ENCODE measurements around the gene TMEM165.

The TMEM165 gene

DNA sequence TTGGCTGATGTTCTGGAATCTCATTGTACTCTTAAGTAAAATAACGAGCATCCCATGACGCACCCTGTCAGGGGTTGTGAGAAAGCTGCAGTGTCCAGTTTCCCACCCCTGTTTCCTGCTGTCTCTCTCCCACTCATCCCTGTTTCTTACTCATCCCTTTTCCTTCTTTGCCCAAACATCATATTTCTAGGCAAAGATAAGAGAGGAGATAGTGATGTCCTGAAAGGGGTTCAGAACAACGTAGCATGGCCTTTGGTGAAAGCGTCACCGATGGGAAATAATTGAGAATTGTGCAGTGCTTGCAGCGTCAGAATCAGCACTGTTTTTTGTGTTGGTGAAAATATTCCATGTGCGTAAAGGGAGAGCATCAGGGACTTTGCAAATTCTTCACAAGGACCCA lies 23.5 kb upstream of the TMEM165 start:
- no peak overlapping the region for H3K9ac ChIP-seq (ENCODE audit: low read depth, low read length)
- H3K4me2 ChIP-seq (ENCODE audit: low read length), result no peak overlapping the region
- H3K27me3 ChIP-seq (ENCODE audit: control insufficient read depth, insufficient read depth, low read length), result no peaks in the 10 kb centered on the region
- no peaks in the 10 kb centered on the region for H3K9me3 ChIP-seq (replicated peaks; ENCODE audit: low read length)
- H3K36me3 ChIP-seq (ENCODE audit: insufficient read depth, low read length), result no peaks in the 10 kb centered on the region
- no peaks in the 10 kb centered on the region for H3K4me1 ChIP-seq (ENCODE audit: control insufficient read depth, insufficient read depth, low read length)
- H3K4me3 ChIP-seq (ENCODE audit: low read length), result no peak overlapping the region

- H3K27me3 ChIP-seq (ENCODE audit: control insufficient read depth, insufficient read depth, low read length), result no peaks in the 10 kb centered on the region
- no peaks in the 10 kb centered on the region for H3K36me3 ChIP-seq (ENCODE audit: insufficient read depth, low read length)
- H3K4me3 ChIP-seq (ENCODE audit: low read length), result no peak overlapping the region
- no peaks in the 10 kb centered on the region for H3K4me1 ChIP-seq (ENCODE audit: control insufficient read depth, insufficient read depth, low read length)
- H3K9me3 ChIP-seq (replicated peaks; ENCODE audit: low read length), result no peaks in the 10 kb centered on the region
- H3K9ac ChIP-seq (ENCODE audit: low read depth, low read length), result no peak overlapping the region
- H3K4me2 ChIP-seq (ENCODE audit: low read length), result no peak overlapping the region
Observed at GRCh38 chr4:55373461-55373860, 22.3 kb upstream of the TMEM165 start.

DNA sequence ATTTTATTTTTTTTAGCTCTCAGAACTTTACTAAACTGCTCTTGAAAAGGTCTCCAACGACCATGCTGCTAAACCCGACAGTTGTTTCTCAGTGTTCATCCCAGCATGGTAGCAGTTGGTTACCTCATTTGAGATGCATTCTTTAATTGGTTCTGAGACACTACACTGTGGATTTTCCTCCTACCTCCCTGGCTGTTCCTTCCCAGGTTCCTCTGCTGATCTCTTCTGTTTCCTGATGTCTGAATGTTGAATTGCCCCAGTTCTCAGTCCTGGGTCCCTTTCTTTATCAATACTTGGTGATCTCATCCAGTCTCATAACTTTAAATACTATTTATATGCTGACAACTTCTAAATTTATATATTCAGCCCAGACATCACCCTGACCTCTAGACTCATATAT lies 19.1 kb upstream of the TMEM165 start:
- Histone ChIP-seq H3K4me1 (ENCODE audit: control insufficient read depth, insufficient read depth, low read length) (no peaks in the 10 kb centered on the region), H3K4me3 (ENCODE audit: low read length) (no peak overlapping the region), H3K9ac (ENCODE audit: low read depth, low read length) (no peak overlapping the region), H3K9me3 (replicated peaks; ENCODE audit: low read length) (no peaks in the 10 kb centered on the region), H3K27me3 (ENCODE audit: control insufficient read depth, insufficient read depth, low read length) (no peaks in the 10 kb centered on the region), H3K4me2 (ENCODE audit: low read length) (no peak overlapping the region), H3K36me3 (ENCODE audit: insufficient read depth, low read length) (no peaks in the 10 kb centered on the region)

- Histone ChIP-seq H3K9ac (ENCODE audit: low read depth, low read length) (no peak overlapping the region), H3K4me3 (ENCODE audit: low read length) (no peak overlapping the region), H3K9me3 (replicated peaks; ENCODE audit: low read length) (no peaks in the 10 kb centered on the region), H3K4me2 (ENCODE audit: low read length) (no peak overlapping the region), H3K27me3 (ENCODE audit: control insufficient read depth, insufficient read depth, low read length) (no peaks in the 10 kb centered on the region), H3K4me1 (ENCODE audit: control insufficient read depth, insufficient read depth, low read length) (no peaks in the 10 kb centered on the region), H3K36me3 (ENCODE audit: insufficient read depth, low read length) (no peaks in the 10 kb centered on the region)
Observed at GRCh38 chr4:55378617-55379467, 16.9 kb upstream of the TMEM165 start.

DNA sequence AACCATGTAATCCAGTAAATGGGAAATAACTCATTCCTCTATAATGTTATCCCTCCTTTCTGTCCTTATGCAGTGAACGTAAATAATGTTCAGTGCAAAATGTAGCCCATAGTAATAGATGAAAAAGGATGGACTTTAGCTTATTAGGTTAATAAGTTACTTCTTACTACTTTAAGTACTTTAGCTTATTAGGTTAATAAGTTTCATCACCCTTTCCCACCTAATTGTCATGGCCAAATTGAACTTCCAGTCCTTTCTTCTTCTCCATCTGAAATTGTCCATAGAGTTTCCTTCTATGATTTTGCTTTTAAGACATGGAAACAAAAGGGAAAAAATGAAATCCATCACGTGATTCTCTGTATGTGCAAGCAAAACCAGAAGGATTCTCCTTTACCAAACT lies 15.2 kb upstream of the TMEM165 start:
- Histone ChIP-seq H3K4me1 (ENCODE audit: control insufficient read depth, insufficient read depth, low read length) (no peaks in the 10 kb centered on the region), H3K9me3 (replicated peaks; ENCODE audit: low read length) (no peaks in the 10 kb centered on the region), H3K4me2 (ENCODE audit: low read length) (no peak overlapping the region), H3K9ac (ENCODE audit: low read depth, low read length) (no peak overlapping the region), H3K36me3 (ENCODE audit: insufficient read depth, low read length) (no peaks in the 10 kb centered on the region), H3K27me3 (ENCODE audit: control insufficient read depth, insufficient read depth, low read length) (no peaks in the 10 kb centered on the region), H3K4me3 (ENCODE audit: low read length) (no peak overlapping the region)

DNA sequence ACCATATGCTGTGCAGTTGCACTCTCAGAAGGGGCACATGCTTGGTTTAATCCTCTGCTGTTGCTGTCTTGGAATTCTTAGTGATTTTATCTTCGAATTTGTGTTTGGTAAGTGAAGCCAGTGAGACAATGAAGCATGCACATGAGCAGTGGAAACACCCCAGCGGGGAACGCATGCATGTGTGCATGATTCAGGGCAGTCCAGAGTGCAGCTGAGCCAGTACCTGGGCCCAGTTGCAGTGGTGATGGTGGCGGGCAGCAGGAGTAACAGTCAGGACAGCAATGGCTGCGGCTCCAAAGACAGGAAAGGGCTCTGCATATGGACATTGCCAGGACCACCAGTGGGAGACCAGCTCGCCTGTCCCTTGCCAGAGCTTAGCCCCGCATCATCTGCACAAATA lies 14.3 kb upstream of the TMEM165 start:
- Histone ChIP-seq H3K4me1 (ENCODE audit: control insufficient read depth, insufficient read depth, low read length) (no peaks in the 10 kb centered on the region), H3K9me3 (replicated peaks; ENCODE audit: low read length) (no peaks in the 10 kb centered on the region), H3K4me2 (ENCODE audit: low read length) (no peak overlapping the region), H3K27me3 (ENCODE audit: control insufficient read depth, insufficient read depth, low read length) (no peaks in the 10 kb centered on the region), H3K9ac (ENCODE audit: low read depth, low read length) (no peak overlapping the region), H3K4me3 (ENCODE audit: low read length) (no peak overlapping the region), H3K36me3 (ENCODE audit: insufficient read depth, low read length) (no peaks in the 10 kb centered on the region)

- Histone ChIP-seq H3K9ac (ENCODE audit: low read depth, low read length) (no peak overlapping the region), H3K4me2 (ENCODE audit: low read length) (no peak overlapping the region), H3K4me3 (ENCODE audit: low read length) (no peak overlapping the region), H3K36me3 (ENCODE audit: insufficient read depth, low read length) (no peaks in the 10 kb centered on the region), H3K9me3 (replicated peaks; ENCODE audit: low read length) (no peaks in the 10 kb centered on the region), H3K4me1 (ENCODE audit: control insufficient read depth, insufficient read depth, low read length) (no peaks in the 10 kb centered on the region), H3K27me3 (ENCODE audit: control insufficient read depth, insufficient read depth, low read length) (no peaks in the 10 kb centered on the region)
Observed at GRCh38 chr4:55382488-55383003, 13.2 kb upstream of the TMEM165 start.

- Histone ChIP-seq H3K36me3 (ENCODE audit: insufficient read depth, low read length) (no peaks in the 10 kb centered on the region), H3K4me2 (ENCODE audit: low read length) (no peak overlapping the region), H3K4me1 (ENCODE audit: control insufficient read depth, insufficient read depth, low read length) (no peaks in the 10 kb centered on the region), H3K9me3 (replicated peaks; ENCODE audit: low read length) (no peaks in the 10 kb centered on the region), H3K27me3 (ENCODE audit: control insufficient read depth, insufficient read depth, low read length) (no peaks in the 10 kb centered on the region), H3K9ac (ENCODE audit: low read depth, low read length) (no peak overlapping the region), H3K4me3 (ENCODE audit: low read length) (no peak overlapping the region)
Observed at GRCh38 chr4:55385201-55385649, 10.5 kb upstream of the TMEM165 start.

DNA sequence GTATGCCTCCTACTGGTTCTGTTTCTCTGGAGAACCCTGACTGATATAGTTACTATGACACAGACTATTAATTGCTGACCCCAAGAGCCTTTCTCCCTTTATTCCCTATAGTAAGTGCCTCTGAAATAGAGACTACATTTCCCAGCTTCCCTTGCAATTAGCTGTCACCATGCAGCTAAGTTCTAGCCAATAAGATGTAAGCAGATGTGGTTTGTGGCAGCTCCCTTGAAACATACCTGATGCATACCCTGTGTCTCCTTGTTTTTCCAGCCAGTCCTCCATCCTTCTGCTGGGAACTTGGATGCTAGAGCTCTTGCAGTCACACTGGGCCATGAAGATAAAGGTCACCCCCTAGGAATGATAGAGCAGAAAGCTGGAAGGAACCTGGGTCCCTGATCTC lies 9.7 kb upstream of the TMEM165 start:
- Histone ChIP-seq H3K4me3 (ENCODE audit: low read length) (no peak overlapping the region), H3K9me3 (replicated peaks; ENCODE audit: low read length) (no peaks in the 10 kb centered on the region), H3K27me3 (ENCODE audit: control insufficient read depth, insufficient read depth, low read length) (no peaks in the 10 kb centered on the region), H3K4me2 (ENCODE audit: low read length) (no peak overlapping the region), H3K4me1 (ENCODE audit: control insufficient read depth, insufficient read depth, low read length) (no peaks in the 10 kb centered on the region), H3K9ac (ENCODE audit: low read depth, low read length) (no peak overlapping the region), H3K36me3 (ENCODE audit: insufficient read depth, low read length) (no peaks in the 10 kb centered on the region)

DNA sequence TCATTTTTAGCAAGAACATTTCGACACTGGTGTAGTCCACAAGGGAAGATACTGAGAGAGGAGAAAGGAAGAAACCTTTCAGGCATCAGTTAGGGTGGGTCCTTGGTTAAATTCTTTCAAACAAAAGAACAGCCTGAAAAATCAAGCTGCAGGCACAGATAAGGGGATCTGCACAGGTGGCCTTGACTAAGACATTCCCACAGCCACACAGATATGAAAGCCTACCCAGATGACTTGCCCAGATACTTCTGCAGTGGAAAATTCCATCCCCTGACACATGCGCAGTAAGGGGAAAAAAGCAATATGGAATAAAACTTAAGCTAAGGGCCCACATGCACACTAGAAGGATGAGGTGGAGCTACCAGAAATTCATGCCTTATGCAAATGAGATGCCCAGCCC lies 8.9 kb upstream of the TMEM165 start:
- no peak overlapping the region for H3K4me2 ChIP-seq (ENCODE audit: low read length)
- H3K36me3 ChIP-seq (ENCODE audit: insufficient read depth, low read length), result no peaks in the 10 kb centered on the region
- no peak overlapping the region for H3K4me3 ChIP-seq (ENCODE audit: low read length)
- no peaks in the 10 kb centered on the region for H3K27me3 ChIP-seq (ENCODE audit: control insufficient read depth, insufficient read depth, low read length)
- no peaks in the 10 kb centered on the region for H3K4me1 ChIP-seq (ENCODE audit: control insufficient read depth, insufficient read depth, low read length)
- no peaks in the 10 kb centered on the region for H3K9me3 ChIP-seq (replicated peaks; ENCODE audit: low read length)
- H3K9ac ChIP-seq (ENCODE audit: low read depth, low read length), result no peak overlapping the region

DNA sequence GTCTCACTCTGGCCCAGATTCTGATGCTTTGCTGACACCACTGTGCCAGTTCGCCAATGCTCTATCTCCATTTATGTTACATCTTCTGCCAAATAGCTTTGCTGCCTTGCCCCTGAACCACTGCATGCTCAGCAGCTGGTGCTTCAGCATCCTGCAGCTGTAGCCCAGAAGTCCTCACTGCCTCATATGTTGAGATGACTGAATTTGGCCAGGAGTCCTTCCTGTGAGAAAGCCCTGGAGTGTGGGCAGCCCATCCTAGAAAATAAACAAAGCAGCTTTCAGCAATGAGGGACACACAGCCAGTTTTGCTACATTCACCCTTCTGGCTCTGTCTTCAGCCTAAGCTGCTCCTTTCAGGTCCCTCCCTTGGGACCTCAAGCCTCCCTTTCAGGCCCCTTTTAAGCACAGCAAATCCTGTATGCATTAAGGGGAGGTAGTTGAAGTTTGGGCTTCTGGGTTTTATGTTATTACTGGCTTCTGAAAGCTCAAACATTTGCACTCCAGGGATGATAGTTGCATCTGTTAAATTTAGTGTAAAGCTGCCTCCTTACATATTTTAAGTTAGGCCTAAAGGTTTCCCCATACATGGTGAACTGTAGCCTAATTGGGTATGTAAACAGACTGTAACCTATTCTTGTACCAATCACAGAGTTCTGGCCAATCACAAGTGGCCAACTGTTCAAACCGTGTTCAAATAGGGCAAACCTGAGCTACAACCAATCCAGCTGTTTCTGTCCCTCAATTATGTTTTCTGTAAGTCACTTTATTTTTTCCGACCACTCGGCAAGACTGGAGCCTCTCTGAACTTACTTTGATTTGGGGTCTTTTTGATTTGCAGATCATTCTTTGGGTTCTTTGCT lies 2.1 kb upstream of the TMEM165 start:
- Histone ChIP-seq H3K4me2 (ENCODE audit: low read length) (no peak overlapping the region), H3K36me3 (ENCODE audit: insufficient read depth, low read length) (peaks cover 15% of the 10 kb centered on the region), H3K9ac (ENCODE audit: low read depth, low read length) (no peak overlapping the region), H3K4me3 (ENCODE audit: low read length) (no peak overlapping the region), H3K27me3 (ENCODE audit: control insufficient read depth, insufficient read depth, low read length) (no peaks in the 10 kb centered on the region), H3K9me3 (replicated peaks; ENCODE audit: low read length) (no peaks in the 10 kb centered on the region), H3K4me1 (ENCODE audit: control insufficient read depth, insufficient read depth, low read length) (peaks cover 13% of the 10 kb centered on the region)

All from skeletal muscle satellite cell (primary cell).